ENCODE results near the gene GSTT2.
A peak's percentile ranks its signal among the peaks of the same experiment; 100 is the strongest.

GSTT2 gene

GRCh38 chr22:24005201-24005600, 25.3 kb downstream of the GSTT2 start, which contains the start of gene GSTT4:
GSTT4 (minus strand) TSS chr22:24005453; CDS start chr22:24005356, 97 bp downstream.
- no CpG with 5 or more reads among the region's 6 CpGs for WGBS, 2 donors (ENCODE audit: extremely low coverage in 2 of 2, insufficient read length in 2 of 2, insufficient replicate concordance in 1 of 2)
- H3K27ac ChIP-seq (replicated peaks; ENCODE audit: low read length): no peak within 1 kb of the TSS
- DNase-seq (ENCODE audit: low spot score): no peak

GRCh38 chr22:24006207-24006913, 26.4 kb downstream of the GSTT2 start:
- Histone ChIP-seq H3K9ac (ENCODE audit: low read depth, low read length, poor library complexity) (no peak overlapping the region), H4K91ac (ENCODE audit: low read depth, low read length, poor library complexity) (no peak overlapping the region), H3K36me3 (replicated peaks in 1 of 2; ENCODE audit: control insufficient read depth in 2 of 2, insufficient read depth in 2 of 2, low read length in 2 of 2) (no peaks in the 10 kb centered on the region), H3K79me1 (ENCODE audit: low read depth, low read length) (no peaks in the 10 kb centered on the region), H3K14ac (ENCODE audit: low read length) (no peak overlapping the region), H3K27me3 (ENCODE audit: control insufficient read depth in 3 of 3, insufficient read depth in 3 of 3, low read depth in 1 of 3, low read length in 3 of 3) (peaks cover 0 to 32% (median 0%) of the 10 kb centered on the region in 3 experiments), H3K18ac (ENCODE audit: low read length) (peak overlapping the region; percentile 6), H3K4ac (ENCODE audit: low read length) (no peak overlapping the region), H2BK120ac (ENCODE audit: low read depth, low read length) (no peak overlapping the region), H3K4me1 (ENCODE audit: control insufficient read depth in 2 of 2, insufficient read depth in 1 of 2, low read depth in 1 of 2, low read length in 2 of 2) (peaks cover 1 to 8% of the 10 kb centered on the region in 2 donors), H3K4me2 (ENCODE audit: insufficient read depth, low read length, poor library complexity, severe bottlenecking) (no peak overlapping the region), H4K8ac (ENCODE audit: low read depth, low read length) (no peak overlapping the region), H2AFZ (ENCODE audit: low read length) (no peak overlapping the region), H3K4me3 (ENCODE audit: low read length in 2 of 2) (no peak overlapping the region), H2AK5ac (ENCODE audit: low read depth, low read length) (peak overlapping the region; percentile 6), H2BK5ac (ENCODE audit: low read length) (no peak overlapping the region), H2BK15ac (ENCODE audit: low read length) (peak overlapping the region; percentile 29), H3K23ac (ENCODE audit: low read depth, low read length, poor library complexity) (no peak overlapping the region), H3K9me3 (replicated peaks in 1 of 2; ENCODE audit: control insufficient read depth in 2 of 2, insufficient read depth in 1 of 2, low read depth in 1 of 2, low read length in 2 of 2) (peaks cover 0 to 8% of the 10 kb centered on the region in 2 donors), H3K27ac (replicated peaks; ENCODE audit: low read length) (no peak overlapping the region), H2BK12ac (ENCODE audit: low read length) (no peak overlapping the region)
- DNase-seq (ENCODE audit: low spot score): no peak
- WGBS, 2 donors (ENCODE audit: extremely low coverage in 2 of 2, insufficient read length in 2 of 2, insufficient replicate concordance in 1 of 2): no CpG with 5 or more reads among the region's 10 CpGs

More at GRCh38 chr22:24005201-24005600, 25.3 kb downstream of the GSTT2 start, which contains the start of gene GSTT4:
- Histone ChIP-seq H2AFZ (ENCODE audit: low read length) (peak within 1 kb of the TSS; percentile 65), H4K8ac (ENCODE audit: low read depth, low read length) (no peak within 1 kb of the TSS), H3K27me3 (ENCODE audit: control insufficient read depth in 3 of 3, insufficient read depth in 3 of 3, low read depth in 1 of 3, low read length in 3 of 3) (peaks cover 0 to 32% (median 0%) of the 10 kb centered on the region in 3 experiments), H3K79me1 (ENCODE audit: low read depth, low read length) (no peaks in the 10 kb centered on the region), H2BK120ac (ENCODE audit: low read depth, low read length) (peak within 1 kb of the TSS; percentile 76), H2BK15ac (ENCODE audit: low read length) (peak within 1 kb of the TSS; percentile 29), H4K91ac (ENCODE audit: low read depth, low read length, poor library complexity) (no peak within 1 kb of the TSS), H3K9me3 (replicated peaks in 1 of 2; ENCODE audit: control insufficient read depth in 2 of 2, insufficient read depth in 1 of 2, low read depth in 1 of 2, low read length in 2 of 2) (peaks cover 0 to 8% of the 10 kb centered on the region in 2 donors), H3K14ac (ENCODE audit: low read length) (peak within 1 kb of the TSS; percentile 56), H3K4ac (ENCODE audit: low read length) (no peak within 1 kb of the TSS), H2BK12ac (ENCODE audit: low read length) (no peak within 1 kb of the TSS), H3K4me3 (ENCODE audit: low read length in 2 of 2) (no peak within 1 kb of the TSS), H3K4me1 (ENCODE audit: control insufficient read depth in 2 of 2, insufficient read depth in 1 of 2, low read depth in 1 of 2, low read length in 2 of 2) (peaks cover 4 to 8% of the 10 kb centered on the region in 2 donors), H3K4me2 (ENCODE audit: insufficient read depth, low read length, poor library complexity, severe bottlenecking) (no peak within 1 kb of the TSS), H2BK5ac (ENCODE audit: low read length) (no peak within 1 kb of the TSS), H3K9ac (ENCODE audit: low read depth, low read length, poor library complexity) (peak within 1 kb of the TSS; percentile 18), H3K18ac (ENCODE audit: low read length) (peak within 1 kb of the TSS; percentile 23), H3K36me3 (replicated peaks in 1 of 2; ENCODE audit: control insufficient read depth in 2 of 2, insufficient read depth in 2 of 2, low read length in 2 of 2) (no peaks in the 10 kb centered on the region), H3K23ac (ENCODE audit: low read depth, low read length, poor library complexity) (no peak within 1 kb of the TSS), H2AK5ac (ENCODE audit: low read depth, low read length) (peak within 1 kb of the TSS; percentile 6)

GRCh38 chr22:24006914-24007214, 26.9 kb downstream of the GSTT2 start:
- peak overlapping the region; percentile 30 for H2BK5ac ChIP-seq (ENCODE audit: low read length)
- H3K27ac ChIP-seq (replicated peaks; ENCODE audit: low read length): no peak overlapping the region
- peaks cover 0 to 8% of the 10 kb centered on the region in 2 donors for H3K4me1 ChIP-seq (ENCODE audit: control insufficient read depth in 2 of 2, insufficient read depth in 1 of 2, low read depth in 1 of 2, low read length in 2 of 2)
- no peak overlapping the region for H2AFZ ChIP-seq (ENCODE audit: low read length)
- peak overlapping the region; percentile 22 for H2AK5ac ChIP-seq (ENCODE audit: low read depth, low read length)
- H3K14ac ChIP-seq (ENCODE audit: low read length): peak overlapping the region; percentile 77
- H3K9me3 ChIP-seq (replicated peaks in 1 of 2; ENCODE audit: control insufficient read depth in 2 of 2, insufficient read depth in 1 of 2, low read depth in 1 of 2, low read length in 2 of 2): peaks cover 0 to 8% of the 10 kb centered on the region in 2 donors
- H2BK15ac ChIP-seq (ENCODE audit: low read length): peak overlapping the region; percentile 23
- no peak overlapping the region for H3K4me3 ChIP-seq (ENCODE audit: low read length in 2 of 2)
- no CpG with 5 or more reads among the region's 6 CpGs for WGBS, 2 donors (ENCODE audit: extremely low coverage in 2 of 2, insufficient read length in 2 of 2, insufficient replicate concordance in 1 of 2)
- no peak overlapping the region for H3K9ac ChIP-seq (ENCODE audit: low read depth, low read length, poor library complexity)
- no peak overlapping the region for H3K4me2 ChIP-seq (ENCODE audit: insufficient read depth, low read length, poor library complexity, severe bottlenecking)
- no peak overlapping the region for H4K91ac ChIP-seq (ENCODE audit: low read depth, low read length, poor library complexity)
- H2BK120ac ChIP-seq (ENCODE audit: low read depth, low read length): no peak overlapping the region
- no peak overlapping the region for H3K4ac ChIP-seq (ENCODE audit: low read length)
- H3K36me3 ChIP-seq (replicated peaks in 1 of 2; ENCODE audit: control insufficient read depth in 2 of 2, insufficient read depth in 2 of 2, low read length in 2 of 2): no peaks in the 10 kb centered on the region
- DNase-seq (ENCODE audit: low spot score): no peak
- H3K79me1 ChIP-seq (ENCODE audit: low read depth, low read length): peaks cover 3% of the 10 kb centered on the region
- no peak overlapping the region for H2BK12ac ChIP-seq (ENCODE audit: low read length)
- no peak overlapping the region for H4K8ac ChIP-seq (ENCODE audit: low read depth, low read length)
- peaks cover 0 to 32% (median 0%) of the 10 kb centered on the region in 3 experiments for H3K27me3 ChIP-seq (ENCODE audit: control insufficient read depth in 3 of 3, insufficient read depth in 3 of 3, low read depth in 1 of 3, low read length in 3 of 3)
- peak overlapping the region; percentile 17 for H3K23ac ChIP-seq (ENCODE audit: low read depth, low read length, poor library complexity)
- no peak overlapping the region for H3K18ac ChIP-seq (ENCODE audit: low read length)

GRCh38 chr22:24007253-24008021, 27.5 kb downstream of the GSTT2 start:
- peaks cover 0 to 32% (median 0%) of the 10 kb centered on the region in 3 experiments for H3K27me3 ChIP-seq (ENCODE audit: control insufficient read depth in 3 of 3, insufficient read depth in 3 of 3, low read depth in 1 of 3, low read length in 3 of 3)
- H3K23ac ChIP-seq (ENCODE audit: low read depth, low read length, poor library complexity): peak overlapping the region; percentile 17
- no peak overlapping the region for H2AFZ ChIP-seq (ENCODE audit: low read length)
- peak overlapping the region; percentile 53 for H4K8ac ChIP-seq (ENCODE audit: low read depth, low read length)
- no CpG with 5 or more reads among the region's 8 CpGs for whole genome bisulfite sequencing, 2 donors (ENCODE audit: extremely low coverage in 2 of 2, insufficient read length in 2 of 2, insufficient replicate concordance in 1 of 2)
- H3K4me3 ChIP-seq (ENCODE audit: low read length in 2 of 2): no peak overlapping the region
- no peaks in the 10 kb centered on the region for H3K36me3 ChIP-seq (replicated peaks in 1 of 2; ENCODE audit: control insufficient read depth in 2 of 2, insufficient read depth in 2 of 2, low read length in 2 of 2)
- H4K91ac ChIP-seq (ENCODE audit: low read depth, low read length, poor library complexity): no peak overlapping the region
- H3K14ac ChIP-seq (ENCODE audit: low read length): no peak overlapping the region
- H3K4ac ChIP-seq (ENCODE audit: low read length): no peak overlapping the region
- peaks cover 6% of the 10 kb centered on the region for H3K79me1 ChIP-seq (ENCODE audit: low read depth, low read length)
- no peak overlapping the region for H3K9ac ChIP-seq (ENCODE audit: low read depth, low read length, poor library complexity)
- no peak overlapping the region for H2BK15ac ChIP-seq (ENCODE audit: low read length)
- peak overlapping the region; percentile 7 for H3K18ac ChIP-seq (ENCODE audit: low read length)
- no peak for DNase-seq (ENCODE audit: low spot score)
- H3K27ac ChIP-seq (replicated peaks; ENCODE audit: low read length): no peak overlapping the region
- H3K9me3 ChIP-seq (replicated peaks in 1 of 2; ENCODE audit: control insufficient read depth in 2 of 2, insufficient read depth in 1 of 2, low read depth in 1 of 2, low read length in 2 of 2): peaks cover 0 to 8% of the 10 kb centered on the region in 2 donors
- H2AK5ac ChIP-seq (ENCODE audit: low read depth, low read length): peak overlapping the region; percentile 22
- peaks cover 3 to 10% of the 10 kb centered on the region in 2 donors for H3K4me1 ChIP-seq (ENCODE audit: control insufficient read depth in 2 of 2, insufficient read depth in 1 of 2, low read depth in 1 of 2, low read length in 2 of 2)
- H2BK120ac ChIP-seq (ENCODE audit: low read depth, low read length): no peak overlapping the region
- no peak overlapping the region for H2BK12ac ChIP-seq (ENCODE audit: low read length)
- H3K4me2 ChIP-seq (ENCODE audit: insufficient read depth, low read length, poor library complexity, severe bottlenecking): no peak overlapping the region
- peak overlapping the region; percentile 30 for H2BK5ac ChIP-seq (ENCODE audit: low read length)
